HL-60 (cell line): ENCODE measurements around the gene INKA2.

ENCODE experiments used
- DNase-seq, 2 experiments: peaks; one replicate each; pipeline ENCODE4 v3.0.0-alpha.2; 2010 to 2020; ENCODE audit warnings: low read depth in 1 of 2, low spot score in 1 of 2
- H3K27ac ChIP-seq: fragments of 250-450 bp; sonication (Bioruptor Pico); replicated peaks from 2 replicates; pipeline ENCODE4 v1.5.1; 2020; ENCODE audit warnings: mild to moderate bottlenecking, moderate library complexity
- H3K27me3 ChIP-seq: fragments of 250-450 bp; sonication (Bioruptor Pico); 2 replicates; pipeline ENCODE4 v1.5.1; 2021; ENCODE audit warnings: mild to moderate bottlenecking, moderate library complexity; ENCODE audit not compliant: insufficient read depth, poor library complexity, severe bottlenecking
- H3K4me3 ChIP-seq: replicated peaks from 2 replicates; pipeline ENCODE4 v1.5.1; 2011; ENCODE audit warnings: mild to moderate bottlenecking, control low read depth, low read length; ENCODE audit not compliant: insufficient read depth
- CTCF ChIP-seq: IDR thresholded peaks from one replicate; pipeline ENCODE4 v1.5.1; 2011; ENCODE audit warnings: low read length, control low read depth, inconsistent platforms; ENCODE audit not compliant: insufficient read depth
- GABPA ChIP-seq: IDR thresholded peaks from 2 replicates; pipeline ENCODE4 v1.6.1; 2012; ENCODE audit warnings: low read depth
- POLR2AphosphoS5 ChIP-seq: IDR thresholded peaks from 2 replicates; pipeline ENCODE4 v1.6.1; 2012; ENCODE audit warnings: low read depth
- REST ChIP-seq: IDR thresholded peaks from 2 replicates; pipeline ENCODE4 v1.6.1; 2012; ENCODE audit warnings: low read depth; ENCODE audit not compliant: insufficient replicate concordance
- SPI1 ChIP-seq: IDR thresholded peaks from 2 replicates; pipeline ENCODE4 v1.6.1; 2012; ENCODE audit warnings: low read depth, mild to moderate bottlenecking, borderline replicate concordance

The INKA2 gene

GRCh38 chr1:111746614-111746999 is 7.4 kb upstream of the INKA2 start:
- TF ChIP-seq CTCF, result no peak
- TF ChIP-seq REST, result no peak
- TF ChIP-seq GABPA, result no peak
- no peak for TF ChIP-seq SPI1
- TF ChIP-seq POLR2AphosphoS5, result no peak
- DNase-seq, result no peak
- Histone ChIP-seq H3K4me3 (no peak overlapping the region), H3K27ac (no peak overlapping the region), H3K27me3 (no peaks in the 10 kb centered on the region)

- TF ChIP-seq GABPA (no peak), SPI1 (no peak), REST (no peak), CTCF (no peak), POLR2AphosphoS5 (no peak)
- DNase-seq, result no peak
- no peak overlapping the region for H3K4me3 ChIP-seq
- peaks cover 5% of the 10 kb centered on the region for H3K27me3 ChIP-seq
- no peak overlapping the region for H3K27ac ChIP-seq
These were observed 6.7 kb upstream of the INKA2 start for GRCh38 chr1:111745675-111746613.

GRCh38 chr1:111743679-111744101 is 4.5 kb upstream of the INKA2 start:
- H3K4me3 ChIP-seq, result no peak overlapping the region
- H3K27ac ChIP-seq, result no peak overlapping the region
- TF ChIP-seq GABPA, result no peak
- no peak for TF ChIP-seq SPI1
- TF ChIP-seq CTCF, result no peak
- TF ChIP-seq POLR2AphosphoS5, result no peak
- peaks cover 11% of the 10 kb centered on the region for H3K27me3 ChIP-seq
- no peak for DNase-seq
